NCI-H526 (cell line): ENCODE data around the gene TTBK2.
A peak's percentile ranks its signal among the peaks of the same experiment; 100 is the strongest.

Experiments
- DNase-seq, 2 experiments: peaks; one replicate each; lab custom pipeline; 2025; lab: John Stamatoyannopoulos, UW

TTBK2 gene

GRCh38 chr15:42728560-42728959, 192.0 kb downstream of the TTBK2 start:
- no peak for DNase-seq

- no peak for DNase-seq
These were observed 192.7 kb downstream of the TTBK2 start for GRCh38 chr15:42727750-42728381.

- DNase-seq: no peak
These were observed 194.5 kb downstream of the TTBK2 start for GRCh38 chr15:42726114-42726513.

- DNase-seq: no peak
These were observed 195.2 kb downstream of the TTBK2 start for GRCh38 chr15:42725331-42725903.

- no peak for DNase-seq
These were observed 196.3 kb downstream of the TTBK2 start for GRCh38 chr15:42724276-42724675.

GRCh38 chr15:42723068-42723467, 197.5 kb downstream of the TTBK2 start:
- no peak for DNase-seq

- DNase-seq: no peak
These were observed 198.7 kb downstream of the TTBK2 start for GRCh38 chr15:42721916-42722315.

- DNase-seq: no peak
These were observed 199.6 kb downstream of the TTBK2 start for GRCh38 chr15:42721016-42721415.

- DNase-seq: no peak
These were observed 200.5 kb downstream of the TTBK2 start for GRCh38 chr15:42720071-42720470.

- no peak for DNase-seq
These were observed 201.5 kb downstream of the TTBK2 start for GRCh38 chr15:42719043-42719442.

GRCh38 chr15:42716626-42717025, 204.0 kb downstream of the TTBK2 start:
- DNase-seq: no peak

- DNase-seq: no peak
These were observed 204.5 kb downstream of the TTBK2 start for GRCh38 chr15:42716125-42716524.

GRCh38 chr15:42712584-42712983, 208.0 kb downstream of the TTBK2 start:
- DNase-seq: no peak

GRCh38 chr15:42711746-42712145, 208.8 kb downstream of the TTBK2 start:
- no peak for DNase-seq

GRCh38 chr15:42710662-42711061, 209.9 kb downstream of the TTBK2 start:
- DNase-seq: no peak

GRCh38 chr15:42707873-42708544, 212.6 kb downstream of the TTBK2 start:
- no peak for DNase-seq

GRCh38 chr15:42707068-42707467, 213.5 kb downstream of the TTBK2 start:
- no peak for DNase-seq

GRCh38 chr15:42705336-42705735, 215.2 kb downstream of the TTBK2 start:
- no peak for DNase-seq

- DNase-seq: peak; percentile 15 to 83
These were observed 216.1 kb downstream of the TTBK2 start for GRCh38 chr15:42704492-42704926.

- no peak for DNase-seq
These were observed 224.0 kb downstream of the TTBK2 start for GRCh38 chr15:42696626-42697025.

GRCh38 chr15:42695527-42696071, 225.0 kb downstream of the TTBK2 start:
- no peak for DNase-seq

GRCh38 chr15:42694398-42694797, 226.2 kb downstream of the TTBK2 start:
- no peak for DNase-seq

GRCh38 chr15:42693942-42694341, 226.6 kb downstream of the TTBK2 start:
- DNase-seq: no peak
